Measurements from ENCODE around the gene TP73.

Gene TP73

DNA sequence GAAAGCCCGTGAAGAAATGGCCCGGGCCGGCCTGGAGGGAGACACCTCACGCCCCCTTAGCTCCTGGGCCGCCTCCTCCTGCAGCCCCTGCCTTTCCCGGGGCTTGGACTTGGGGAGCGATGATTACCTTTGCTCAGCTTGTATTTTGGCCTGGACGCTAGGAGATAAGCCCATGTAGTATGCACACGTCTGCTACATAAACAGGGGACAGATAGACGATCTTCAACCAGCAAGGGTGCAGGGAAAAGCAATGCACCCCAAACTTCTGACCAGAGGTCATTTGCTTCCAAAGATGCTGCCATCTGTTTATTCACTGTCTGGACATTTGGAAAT, 936 bp downstream of the TP73 start:
- ChIA-PET CTCF (interaction anchor here (0.8 to 1.1 kb wide), 2 partner anchors 34 to 71 kb away, joined by 3 read pairs; no protein-coding TSS in a partner anchor), POLR2A (interaction anchor here (0.6 to 1.4 kb wide), 5 partner anchors 9 to 70 kb away, joined by 3 to 4 read pairs (median 3); no protein-coding TSS in a partner anchor)
- no peak for TF ChIP-seq TARDBP (IDR thresholded peaks at IDR 0.05)
- no peak for TF ChIP-seq LEF1 (IDR thresholded peaks at IDR 0.05; ENCODE audit: borderline replicate concordance)
- no peak for TF ChIP-seq NFRKB (IDR thresholded peaks at IDR 0.05)
- TF ChIP-seq BHLHE40 (IDR thresholded peaks at IDR 0.05; ENCODE audit: borderline replicate concordance): no peak
- TF ChIP-seq L3MBTL2 (conservative IDR thresholded peaks at IDR 0.05): no peak
- TF ChIP-seq FOXM1 (IDR thresholded peaks at IDR 0.05; ENCODE audit: borderline replicate concordance): no peak
- TF ChIP-seq SP1 (IDR thresholded peaks at IDR 0.05): no peak
- no peak for TF ChIP-seq ZNF384 (IDR thresholded peaks at IDR 0.05)
- no peak for TF ChIP-seq HDGF (IDR thresholded peaks at IDR 0.05; ENCODE audit: borderline replicate concordance)
- no peak for DNase-seq (ENCODE audit: extremely low spot score)

GRCh38 chr1:3654549-3655281, 2.4 kb downstream of the TP73 start:
- TF ChIP-seq FOXA1 (IDR thresholded peaks at IDR 0.05): no peak
- ChIA-PET POLR2A (no interaction called here), CTCF (no interaction called here)
- no peak for DNase-seq (ENCODE audit: extremely low spot score)

DNA sequence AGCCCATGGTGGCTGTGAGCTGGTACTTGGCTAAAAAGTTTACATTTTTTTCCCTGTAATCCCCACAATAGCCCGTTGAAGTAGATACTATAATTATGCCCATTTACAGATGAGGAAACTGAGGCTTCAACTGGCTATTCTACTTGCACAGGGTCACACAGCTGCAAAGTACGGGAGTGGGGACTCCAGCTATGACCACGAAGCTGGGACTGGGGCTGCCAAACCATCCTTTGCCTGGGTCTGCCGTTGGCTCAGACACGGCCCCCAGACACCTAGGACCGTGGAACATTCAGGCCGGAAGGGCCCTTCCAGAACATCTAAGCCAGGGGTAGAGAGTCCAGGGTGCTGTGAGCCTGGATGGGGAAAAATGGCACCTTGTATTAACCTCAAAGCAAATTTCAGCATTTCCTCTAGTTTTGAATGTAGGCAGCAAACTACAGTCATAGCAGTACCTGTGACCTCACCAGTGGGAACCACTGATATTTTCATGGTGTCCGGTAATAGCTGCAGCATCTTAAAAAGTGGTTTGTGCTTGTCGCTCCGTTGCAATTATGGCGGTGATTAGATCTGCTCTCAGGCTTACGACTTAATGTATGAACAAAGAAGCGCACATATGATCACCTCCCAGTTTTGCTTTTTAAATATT, 4.3 kb downstream of the TP73 start:
- CTCF ChIA-PET: no interaction called here
- no peak for TF ChIP-seq BHLHE40 (IDR thresholded peaks at IDR 0.05; ENCODE audit: borderline replicate concordance)
- no peak for TF ChIP-seq ELF4 (IDR thresholded peaks at IDR 0.05)
- POLR2A ChIA-PET: no interaction called here
- no peak for DNase-seq (ENCODE audit: extremely low spot score)

DNA sequence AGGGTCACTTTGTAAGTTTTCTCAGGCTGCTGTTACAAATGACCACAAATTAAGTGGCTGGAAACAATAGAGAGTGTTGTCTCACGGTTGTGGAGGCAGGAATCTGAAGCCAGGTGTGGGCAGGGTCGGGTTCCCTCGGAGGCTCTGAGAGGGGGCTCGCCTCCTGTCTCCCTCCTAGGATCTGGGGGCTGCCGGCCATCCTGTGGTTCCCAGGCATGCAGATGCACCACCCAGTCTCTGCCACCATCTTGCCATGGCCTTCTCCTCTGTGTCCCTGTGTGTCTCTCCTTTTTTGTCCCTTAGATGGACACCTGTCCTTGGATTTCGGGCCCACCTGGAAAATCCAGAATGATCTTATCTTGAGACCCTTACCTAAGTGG, 4.8 kb downstream of the TP73 start:
- CTCF ChIA-PET: no interaction called here
- DNase-seq (ENCODE audit: extremely low spot score): no peak
- POLR2A ChIA-PET: no interaction called here
- TF ChIP-seq LEF1 (IDR thresholded peaks at IDR 0.05; ENCODE audit: borderline replicate concordance) (no peak), NFRKB (IDR thresholded peaks at IDR 0.05) (no peak), PKNOX1 (IDR thresholded peaks at IDR 0.05) (no peak), ARNT (IDR thresholded peaks at IDR 0.05) (no peak), L3MBTL2 (conservative IDR thresholded peaks at IDR 0.05) (no peak), HDGF (IDR thresholded peaks at IDR 0.05; ENCODE audit: borderline replicate concordance) (no peak), BHLHE40 (IDR thresholded peaks at IDR 0.05; ENCODE audit: borderline replicate concordance) (no peak), TARDBP (IDR thresholded peaks at IDR 0.05) (no peak), ELF4 (IDR thresholded peaks at IDR 0.05) (no peak), FOXK2 (IDR thresholded peaks at IDR 0.05) (no peak), SP1 (IDR thresholded peaks at IDR 0.05) (no peak)

DNA sequence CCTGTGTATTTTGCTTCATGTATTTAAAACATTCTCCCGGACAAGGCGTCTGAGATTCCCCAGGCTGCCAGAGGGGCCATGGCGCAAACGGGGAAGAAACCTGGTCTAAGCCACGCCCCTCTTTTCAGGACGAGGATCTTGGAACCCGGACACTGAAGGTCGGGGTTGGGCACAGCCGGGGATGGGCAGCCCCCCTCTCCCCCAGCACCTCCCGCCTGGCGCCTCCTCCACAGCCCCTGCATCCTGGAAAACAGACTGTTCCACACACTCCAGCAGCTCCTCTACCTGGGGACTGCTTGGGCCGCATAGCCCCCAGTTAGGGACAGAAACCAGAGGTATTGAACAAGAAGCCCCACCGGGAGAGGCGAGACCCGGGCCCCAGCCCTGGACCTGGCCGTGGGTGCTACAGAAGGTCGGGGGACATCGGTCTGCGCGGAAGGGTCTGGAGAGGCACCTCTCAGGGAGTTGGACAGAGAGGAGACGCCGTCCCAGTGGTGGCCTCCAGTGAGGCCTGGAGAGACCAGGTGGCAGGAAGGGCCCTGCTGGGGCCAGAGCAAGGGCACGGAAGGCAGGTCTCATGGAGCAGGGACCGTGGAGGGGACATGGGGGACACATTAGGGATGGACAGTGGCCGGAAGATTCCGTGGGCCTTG, 5.4 kb downstream of the TP73 start:
- CTCF ChIA-PET: interaction anchor here (1.2 kb wide), 1 partner anchor 67 kb away, joined by 3 read pairs; no protein-coding TSS in a partner anchor
- DNase-seq (ENCODE audit: extremely low spot score): no peak
- POLR2A ChIA-PET: no interaction called here
- no peak for TF ChIP-seq L3MBTL2 (conservative IDR thresholded peaks at IDR 0.05)
- no peak for TF ChIP-seq FOXK2 (IDR thresholded peaks at IDR 0.05)
- no peak for TF ChIP-seq ELF4 (IDR thresholded peaks at IDR 0.05)
- TF ChIP-seq SUZ12 (IDR thresholded peaks at IDR 0.05): no peak
- no peak for TF ChIP-seq LEF1 (IDR thresholded peaks at IDR 0.05; ENCODE audit: borderline replicate concordance)
- TF ChIP-seq TARDBP (IDR thresholded peaks at IDR 0.05): no peak
- TF ChIP-seq SP1 (IDR thresholded peaks at IDR 0.05): no peak
- TF ChIP-seq HDGF (IDR thresholded peaks at IDR 0.05; ENCODE audit: borderline replicate concordance): no peak

DNA sequence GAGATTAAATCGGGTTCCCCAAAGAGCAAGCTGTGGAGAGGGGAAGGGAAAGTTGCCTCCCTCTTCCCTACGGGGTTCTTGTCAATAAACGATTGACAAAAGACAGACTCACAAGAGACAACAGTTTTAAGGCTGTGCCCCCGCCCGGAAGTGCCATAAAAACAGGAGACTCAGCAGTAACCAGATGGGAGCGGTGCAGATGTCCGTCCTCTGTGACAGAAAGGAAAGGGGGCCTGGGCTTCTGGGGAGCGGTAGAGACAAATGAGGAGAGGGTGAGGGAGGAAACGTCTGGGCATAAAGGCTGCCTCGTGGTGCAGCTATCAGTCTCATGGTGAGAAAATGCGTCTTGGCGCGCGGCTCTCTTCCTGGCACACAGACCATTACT, 5.9 kb downstream of the TP73 start:
- POLR2A ChIA-PET: no interaction called here

More for the DNA sequence above, 5.9 kb downstream of the TP73 start:
- CTCF ChIA-PET: interaction anchor here (1.2 kb wide), 1 partner anchor 66 kb away, joined by 3 read pairs; no protein-coding TSS in a partner anchor
- no peak for DNase-seq (ENCODE audit: extremely low spot score)
- TF ChIP-seq CTBP1 (IDR thresholded peaks at IDR 0.05; ENCODE audit: borderline replicate concordance) (no peak), HDGF (IDR thresholded peaks at IDR 0.05; ENCODE audit: borderline replicate concordance) (no peak), SUZ12 (IDR thresholded peaks at IDR 0.05) (no peak), FOXK2 (IDR thresholded peaks at IDR 0.05) (no peak), TARDBP (IDR thresholded peaks at IDR 0.05) (no peak), ARNT (IDR thresholded peaks at IDR 0.05) (no peak), FOXA1 (IDR thresholded peaks at IDR 0.05) (no peak), ZNF384 (IDR thresholded peaks at IDR 0.05) (no peak), LEF1 (IDR thresholded peaks at IDR 0.05; ENCODE audit: borderline replicate concordance) (no peak), FOXM1 (IDR thresholded peaks at IDR 0.05; ENCODE audit: borderline replicate concordance) (no peak), PKNOX1 (IDR thresholded peaks at IDR 0.05) (no peak), BHLHE40 (IDR thresholded peaks at IDR 0.05; ENCODE audit: borderline replicate concordance) (no peak), NFRKB (IDR thresholded peaks at IDR 0.05) (no peak), SP1 (IDR thresholded peaks at IDR 0.05) (no peak), ELF4 (IDR thresholded peaks at IDR 0.05) (no peak), L3MBTL2 (conservative IDR thresholded peaks at IDR 0.05) (no peak)

Measured in HEK293T (cell line).